ENCODE data around the gene SBNO1.

- TF ChIP-seq CTCF (IDR thresholded peaks at IDR 0.05; ENCODE audit: low read length): no peak
- no peak for TF ChIP-seq EZH2 (IDR thresholded peaks at IDR 0.05; ENCODE audit: borderline replicate concordance, low read length)
Observed at GRCh38 chr12:123363740-123364531, 711 bp downstream of the SBNO1 start.

Measured in OCI-LY1 (cell line).